Keratinocyte (primary cell): Measurements from ENCODE around the gene KIFC3. TPM values are rescaled to one million over a fixed set of nuclear protein-coding genes. Genes with fewer than 3 reads are reported as not detected.
A peak's percentile ranks its signal among the peaks of the same experiment; 100 is the strongest.
"Not testable (repeated sequence)": the region's sequence is repeated elsewhere in the genome, so short reads cannot be mapped to it uniquely, and the experiment has no call there.

ENCODE experiments used
- DNase-seq: peaks from one replicate; pipeline ENCODE4 v3.0.0-alpha.2; 2011; ENCODE audit warnings: low read depth, missing footprints, low spot score
- FAIRE-seq: peaks from 2 replicates; lab custom pipeline; 2011; peaks lifted over from hg19 to GRCh38; lab: Jason Lieb, UNC
- H2AFZ ChIP-seq: 2 replicates; pipeline ENCODE4 v1.6.0; 2012; ENCODE audit warnings: low read length, control low read depth, inconsistent platforms; ENCODE audit not compliant: control insufficient read depth
- H3K27ac ChIP-seq: 2 replicates; pipeline ENCODE4 v1.5.1; 2011; ENCODE audit warnings: low read length; ENCODE audit not compliant: control insufficient read depth, insufficient read depth
- H3K27me3 ChIP-seq: 3 replicates; pipeline ENCODE4 v1.6.0; 2011; ENCODE audit warnings: low read length; ENCODE audit not compliant: control insufficient read depth, insufficient read depth; ENCODE audit errors: extremely low read depth
- H3K36me3 ChIP-seq, 2 experiments: 2 replicates in 1 of 2; 3 replicates in 1 of 2; pipeline ENCODE4 v1.5.1; 2011; ENCODE audit warnings: low read length in 2 of 2, mild to moderate bottlenecking in 1 of 2; ENCODE audit not compliant: control insufficient read depth in 2 of 2, insufficient read depth in 2 of 2; ENCODE audit errors: extremely low read depth in 1 of 2
- H3K4me1 ChIP-seq: 3 replicates; pipeline ENCODE4 v1.5.1; 2011; ENCODE audit warnings: low read length; ENCODE audit not compliant: control insufficient read depth, insufficient read depth; ENCODE audit errors: extremely low read depth
- H3K4me2 ChIP-seq: 3 replicates; pipeline ENCODE4 v1.6.0; 2011; ENCODE audit warnings: low read depth, low read length; ENCODE audit not compliant: control insufficient read depth, insufficient read depth; ENCODE audit errors: extremely low read depth
- H3K4me3 ChIP-seq, 3 experiments: fragments of 200-600 bp in 1 of 3; sonication (generic) in 1 of 3; 2 replicates in 2 of 3; 3 replicates in 1 of 3; pipeline ENCODE4 v1.5.1; 2011 to 2016; ENCODE audit warnings: low read length in 3 of 3, mild to moderate bottlenecking in 3 of 3, control low read depth in 2 of 3, inconsistent platforms in 1 of 3, low read depth in 1 of 3, mixed read lengths in 1 of 3, mixed run types in 1 of 3, moderate library complexity in 1 of 3; ENCODE audit not compliant: control insufficient read depth in 2 of 3, insufficient read depth in 2 of 3; ENCODE audit errors: extremely low read depth in 1 of 3
- H3K79me2 ChIP-seq: 2 replicates; pipeline ENCODE4 v1.6.0; 2012; ENCODE audit warnings: low read length; ENCODE audit not compliant: control insufficient read depth, insufficient read depth
- H3K9ac ChIP-seq: 3 replicates; pipeline ENCODE4 v1.6.0; 2011; ENCODE audit warnings: low read length; ENCODE audit not compliant: control insufficient read depth, insufficient read depth; ENCODE audit errors: extremely low read depth
- H3K9me1 ChIP-seq: 3 replicates; pipeline ENCODE4 v1.6.0; 2011; ENCODE audit warnings: low read length; ENCODE audit not compliant: control insufficient read depth, insufficient read depth; ENCODE audit errors: extremely low read depth
- H3K9me3 ChIP-seq: 2 replicates; pipeline ENCODE4 v1.5.1; 2012; ENCODE audit warnings: low read depth, low read length; ENCODE audit not compliant: control insufficient read depth
- H4K20me1 ChIP-seq: 3 replicates; pipeline ENCODE4 v1.6.0; 2011; ENCODE audit warnings: low read length; ENCODE audit not compliant: control insufficient read depth, insufficient read depth; ENCODE audit errors: extremely low read depth
- EZH2 ChIP-seq: IDR thresholded peaks from one replicate; pipeline ENCODE4 v1.6.1; 2012; ENCODE audit warnings: inconsistent platforms, mild to moderate bottlenecking, low read length, moderate library complexity
- dilution Hi-C: fragments of 300-500 bp; cut with MboI; formaldehyde crosslinking; loops from one replicate; pipeline ENCODE4 v1.7.0; 2020; ENCODE audit warnings: low sequenced_read_pairs; ENCODE audit not compliant: extremely low pct_ligation_motif_present
- polyA plus RNA-seq, 5 experiments: library from polyadenylated mRNA; depleted of rRNA in 3 of 5; stranded (reverse) in 3 of 5; stranded (forward) in 1 of 5; unstranded in 1 of 5; fragments of >200 nt; gene quantifications; 1 replicate in 1 of 5; 2 replicates in 3 of 5; 3 replicates in 1 of 5; pipeline versions ENCODE4 v1.2.1 to v1.2.3, GENCODE V29; 2011 to 2012; ENCODE audit warnings: missing spikeins in 2 of 5, low read depth in 1 of 5, low replicate concordance in 1 of 5
- TF ChIP-seq, protein P1 (sequence below), 3 experiments: IDR thresholded peaks in 1 of 3; conservative IDR thresholded peaks in 1 of 3; optimal IDR thresholded peaks in 1 of 3; 2 replicates in 2 of 3; 3 replicates in 1 of 3; pipeline versions ENCODE3 to v1.5.1; 2011; ENCODE audit warnings: low read length in 3 of 3, mild to moderate bottlenecking in 3 of 3, moderate library complexity in 2 of 3, control low read depth in 1 of 3, inconsistent platforms in 1 of 3; ENCODE audit not compliant: insufficient read depth in 2 of 3; ENCODE audit errors: extremely low read depth in 1 of 3

The KIFC3 gene
- polyA plus RNA-seq, 1 donor (not counting 4 experiments of a cell fraction or from before 2014, with no cell fraction given) = 22.7 TPM

DNA sequence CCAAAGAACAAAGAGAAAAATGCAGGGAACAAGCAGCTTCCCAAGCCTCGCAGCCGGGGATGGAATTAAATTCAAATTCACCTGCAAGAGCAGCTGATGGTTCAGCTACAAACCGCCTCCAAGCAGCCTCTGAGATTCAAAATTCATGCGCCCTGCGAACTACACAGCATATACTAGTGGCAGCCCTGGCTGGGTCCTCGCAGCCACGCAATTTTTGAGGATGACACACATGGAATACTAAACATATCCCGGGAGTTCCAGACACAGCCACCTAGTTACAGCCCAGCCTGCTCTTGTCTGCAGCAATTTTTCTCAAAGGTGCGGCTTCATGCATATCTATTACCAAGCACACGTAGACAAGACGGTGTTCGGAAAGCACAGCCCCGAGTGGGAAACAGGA, 35.9 kb upstream of the KIFC3 start:
- no peak overlapping the region for H3K27ac ChIP-seq
- no peak for FAIRE-seq
- dilution Hi-C loops = no loop called here
- no peak for DNase-seq
- no peak overlapping the region for H3K4me2 ChIP-seq
- H3K36me3 ChIP-seq = no peaks in the 10 kb centered on the region
- peaks cover 14% of the 10 kb centered on the region for H3K4me1 ChIP-seq
- no peak overlapping the region for H2AFZ ChIP-seq
- TF ChIP-seq, protein P1, sequence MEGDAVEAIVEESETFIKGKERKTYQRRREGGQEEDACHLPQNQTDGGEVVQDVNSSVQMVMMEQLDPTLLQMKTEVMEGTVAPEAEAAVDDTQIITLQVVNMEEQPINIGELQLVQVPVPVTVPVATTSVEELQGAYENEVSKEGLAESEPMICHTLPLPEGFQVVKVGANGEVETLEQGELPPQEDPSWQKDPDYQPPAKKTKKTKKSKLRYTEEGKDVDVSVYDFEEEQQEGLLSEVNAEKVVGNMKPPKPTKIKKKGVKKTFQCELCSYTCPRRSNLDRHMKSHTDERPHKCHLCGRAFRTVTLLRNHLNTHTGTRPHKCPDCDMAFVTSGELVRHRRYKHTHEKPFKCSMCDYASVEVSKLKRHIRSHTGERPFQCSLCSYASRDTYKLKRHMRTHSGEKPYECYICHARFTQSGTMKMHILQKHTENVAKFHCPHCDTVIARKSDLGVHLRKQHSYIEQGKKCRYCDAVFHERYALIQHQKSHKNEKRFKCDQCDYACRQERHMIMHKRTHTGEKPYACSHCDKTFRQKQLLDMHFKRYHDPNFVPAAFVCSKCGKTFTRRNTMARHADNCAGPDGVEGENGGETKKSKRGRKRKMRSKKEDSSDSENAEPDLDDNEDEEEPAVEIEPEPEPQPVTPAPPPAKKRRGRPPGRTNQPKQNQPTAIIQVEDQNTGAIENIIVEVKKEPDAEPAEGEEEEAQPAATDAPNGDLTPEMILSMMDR (optimal IDR thresholded peaks at IDR 0.05 in 1 of 3, IDR thresholded peaks at IDR 0.05 in 1 of 3, conservative IDR thresholded peaks at IDR 0.05 in 1 of 3; ENCODE audit: extremely low read depth in 1 of 3, insufficient read depth in 2 of 3, low read length in 3 of 3) = no peak
- no peak for TF ChIP-seq EZH2
- H3K9me3 ChIP-seq = no peaks in the 10 kb centered on the region
- H3K79me2 ChIP-seq = no peaks in the 10 kb centered on the region
- H4K20me1 ChIP-seq = no peaks in the 10 kb centered on the region
- H3K9me1 ChIP-seq = no peaks in the 10 kb centered on the region
- no peak overlapping the region for H3K4me3 ChIP-seq
- H3K27me3 ChIP-seq = no peaks in the 10 kb centered on the region
- H3K9ac ChIP-seq = no peak overlapping the region

DNA sequence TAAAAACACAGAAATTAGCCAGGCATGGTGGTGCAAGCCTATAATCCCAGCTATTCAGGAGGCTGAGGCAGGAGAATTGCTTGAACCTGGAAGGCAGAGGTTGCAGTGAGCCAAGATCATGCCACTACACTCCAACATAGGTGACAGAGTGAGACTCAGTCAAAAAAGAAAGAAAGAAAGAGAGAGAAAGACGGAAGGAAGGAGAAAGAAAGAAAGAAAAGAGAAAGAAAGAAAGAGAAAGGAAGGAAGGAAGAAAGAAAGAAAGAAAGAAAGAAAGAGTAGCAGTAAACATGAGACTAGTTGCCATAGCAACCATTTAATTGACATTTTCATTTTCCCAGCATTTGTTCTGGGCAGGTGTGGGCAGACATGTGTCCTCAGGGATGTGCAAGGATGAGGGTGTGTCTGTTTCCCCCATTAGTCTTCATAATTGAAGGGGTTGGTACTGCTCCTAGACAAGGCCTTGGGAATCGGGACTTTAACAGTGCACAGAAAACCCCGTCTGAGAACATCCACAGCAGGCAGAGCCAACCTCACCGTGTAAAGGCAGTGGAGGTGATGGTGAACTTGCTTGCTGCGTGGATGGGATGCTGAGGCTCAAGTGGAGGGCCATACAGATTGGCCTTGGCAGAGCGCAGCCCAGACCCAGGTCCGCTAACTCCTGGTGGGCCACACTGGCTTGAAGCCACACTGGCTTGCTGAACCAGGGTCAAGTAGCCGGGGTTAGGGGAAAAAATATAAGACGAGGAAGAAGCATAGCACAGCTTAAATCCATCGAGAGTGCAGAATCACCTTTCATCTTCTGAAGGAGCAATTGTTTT, 35.2 kb upstream of the KIFC3 start:
- no peak for FAIRE-seq
- H3K27ac ChIP-seq = no peak overlapping the region
- H3K4me3 ChIP-seq = no peak overlapping the region
- peaks cover 14% of the 10 kb centered on the region for H3K4me1 ChIP-seq
- no peaks in the 10 kb centered on the region for H3K36me3 ChIP-seq
- H3K79me2 ChIP-seq = no peaks in the 10 kb centered on the region
- H3K4me2 ChIP-seq = no peak overlapping the region
- H2AFZ ChIP-seq = no peak overlapping the region
- no peaks in the 10 kb centered on the region for H4K20me1 ChIP-seq
- dilution Hi-C loops = no loop called here
- no peaks in the 10 kb centered on the region for H3K9me3 ChIP-seq
- no peaks in the 10 kb centered on the region for H3K9me1 ChIP-seq
- no peak overlapping the region for H3K9ac ChIP-seq
- TF ChIP-seq, protein P1 (optimal IDR thresholded peaks at IDR 0.05 in 1 of 3, IDR thresholded peaks at IDR 0.05 in 1 of 3, conservative IDR thresholded peaks at IDR 0.05 in 1 of 3; ENCODE audit: extremely low read depth in 1 of 3, insufficient read depth in 2 of 3, low read length in 3 of 3) = no peak
- no peak for TF ChIP-seq EZH2
- no peak for DNase-seq
- no peaks in the 10 kb centered on the region for H3K27me3 ChIP-seq

DNA sequence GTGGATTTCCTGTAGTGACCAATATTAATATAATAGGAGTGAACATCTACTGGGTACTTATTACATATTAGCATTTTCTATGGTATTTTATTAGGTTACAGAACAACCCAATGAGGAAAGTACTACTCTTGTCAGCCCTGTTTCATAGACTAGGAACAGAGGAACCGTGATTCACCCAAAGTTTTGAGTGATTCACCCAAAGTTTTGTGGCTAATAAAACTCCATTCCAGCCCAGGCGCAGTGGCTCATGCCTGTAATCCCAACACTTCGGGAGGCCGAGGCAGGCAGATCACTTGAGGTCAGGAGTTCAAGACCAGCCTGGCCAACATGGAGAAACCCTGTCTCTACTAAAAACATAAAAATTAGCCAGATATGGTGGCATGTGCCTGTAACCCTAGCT, 33.1 kb upstream of the KIFC3 start:
- H4K20me1 ChIP-seq, H3K36me3 ChIP-seq, H3K9me1 ChIP-seq, H3K79me2 ChIP-seq, H3K9me3 ChIP-seq, H3K27me3 ChIP-seq, H2AFZ ChIP-seq, dilution Hi-C loops: not testable (repeated sequence)
- DNase-seq (peak; percentile 33), FAIRE-seq (peak; percentile 41)
- H3K4me3 ChIP-seq = peak overlapping the region in 2 of 3 experiments; percentile 64 to 68
- H3K4me1 ChIP-seq = peaks cover 14% of the 10 kb centered on the region
- peak overlapping the region; percentile 96 for H3K4me2 ChIP-seq
- H3K9ac ChIP-seq = peak overlapping the region; percentile 78
- H3K27ac ChIP-seq = peak overlapping the region; percentile 99
